B cell (primary cell): ENCODE measurements around the gene NUBP2.

Source experiments
- CTCF ChIP-seq: fragments of 200-600 bp; IDR thresholded peaks from one replicate; pipeline ENCODE4 v1.8.0; 2022; ENCODE audit warnings: antibody characterized with exemption, mild to moderate bottlenecking
- EZH2 ChIP-seq: IDR thresholded peaks from 2 replicates; pipeline ENCODE4 v1.6.1; 2012; ENCODE audit warnings: borderline replicate concordance, low read depth, mild to moderate bottlenecking, moderate library complexity, low read length; ENCODE audit not compliant: insufficient read depth, poor library complexity, severe bottlenecking

GRCh38 chr16:1741553-1742165 lies 41.1 kb upstream of the NUBP2 start:
- TF ChIP-seq EZH2 (no peak), CTCF (no peak)
